ENCODE data around the gene PHLDA1. TPM values are rescaled to one million over a fixed set of nuclear protein-coding genes. Genes with fewer than 3 reads are reported as not detected.

Gene PHLDA1
- total RNA-seq, 1 experiment from 2014 or later: 159 TPM

Other genes with a start within 250 kb of the PHLDA1 start
- 620 TPM for gene NAP1L1, start 52.9 kb upstream of the PHLDA1 start, total RNA-seq (2021; ENCODE audit: unreplicated experiment)

Data from Panc1 (cell line).